H9 (cell line): ENCODE data around the gene NCBP2L. TPM values are rescaled to one million over a fixed set of nuclear protein-coding genes. Genes with fewer than 3 reads are reported as not detected.
A peak's percentile ranks its signal among the peaks of the same experiment; 100 is the strongest.

Experiments used
- DNase-seq: peaks from one replicate; pipeline ENCODE4 v3.0.0-alpha.2; 2017
- H2AFZ ChIP-seq: one replicate; pipeline ENCODE4 v1.6.1; 2013; ENCODE audit warnings: mild to moderate bottlenecking, low read length, control low read depth, moderate library complexity
- H2AK5ac ChIP-seq: 2 replicates; pipeline ENCODE4 v1.6.1; 2013; ENCODE audit warnings: low read length, control low read depth, mixed read lengths; ENCODE audit not compliant: insufficient read length
- H2BK120ac ChIP-seq: one replicate; pipeline ENCODE4 v1.6.1; 2013; ENCODE audit warnings: low read depth, mild to moderate bottlenecking, low read length, control low read depth, inconsistent platforms; ENCODE audit not compliant: poor library complexity, severe bottlenecking
- H2BK12ac ChIP-seq: 2 replicates; pipeline ENCODE4 v1.6.1; 2013; ENCODE audit warnings: low read length, control low read depth, mixed read lengths, low read depth; ENCODE audit not compliant: insufficient read length
- H2BK15ac ChIP-seq: 2 replicates; pipeline ENCODE4 v1.6.1; 2013; ENCODE audit warnings: low read depth, low read length, control low read depth
- H2BK20ac ChIP-seq: one replicate; pipeline ENCODE4 v1.6.1; 2013; ENCODE audit warnings: low read depth, mild to moderate bottlenecking, low read length, control low read depth, inconsistent platforms; ENCODE audit not compliant: poor library complexity, severe bottlenecking
- H2BK5ac ChIP-seq: 2 replicates; pipeline ENCODE4 v1.6.1; 2013; ENCODE audit warnings: low read length, control low read depth, mixed read lengths; ENCODE audit not compliant: insufficient read length
- H3K14ac ChIP-seq: 2 replicates; pipeline ENCODE4 v1.6.1; 2013; ENCODE audit warnings: low read length, control low read depth; ENCODE audit not compliant: insufficient read depth
- H3K18ac ChIP-seq: 2 replicates; pipeline ENCODE4 v1.6.1; 2013; ENCODE audit warnings: low read depth, mild to moderate bottlenecking, mixed read lengths, low read length, control low read depth; ENCODE audit not compliant: insufficient read length
- H3K23ac ChIP-seq: 2 replicates; pipeline ENCODE4 v1.6.1; 2013; ENCODE audit warnings: low read length, control low read depth, mixed read lengths, low read depth; ENCODE audit not compliant: insufficient read length
- H3K23me2 ChIP-seq: 2 replicates; pipeline ENCODE4 v1.6.1; 2013; ENCODE audit warnings: low read depth, mild to moderate bottlenecking, mixed read lengths, low read length, control low read depth; ENCODE audit not compliant: insufficient read length, poor library complexity, severe bottlenecking
- H3K27ac ChIP-seq: 2 replicates; pipeline ENCODE4 v1.5.1; 2013; ENCODE audit warnings: low read length, control low read depth, mixed read lengths, low read depth; ENCODE audit not compliant: insufficient read length
- H3K27me3 ChIP-seq: 2 replicates; pipeline ENCODE4 v1.6.1; 2013; ENCODE audit warnings: low read length, control low read depth, inconsistent platforms; ENCODE audit not compliant: insufficient read depth
- H3K4ac ChIP-seq: 2 replicates; pipeline ENCODE4 v1.6.1; 2013; ENCODE audit warnings: low read depth, mild to moderate bottlenecking, control low read depth, inconsistent platforms, low read length, moderate library complexity
- H3K4me1 ChIP-seq: 2 replicates; pipeline ENCODE4 v1.6.1; 2013; ENCODE audit warnings: low read length, control low read depth, inconsistent platforms; ENCODE audit not compliant: insufficient read depth
- H3K4me2 ChIP-seq: 2 replicates; pipeline ENCODE4 v1.6.1; 2013; ENCODE audit warnings: low read length, control low read depth, mixed read lengths; ENCODE audit not compliant: insufficient read length, insufficient read depth
- H3K56ac ChIP-seq: 2 replicates; pipeline ENCODE4 v1.6.1; 2013; ENCODE audit warnings: low read depth, mild to moderate bottlenecking, mixed read lengths, low read length, control low read depth; ENCODE audit not compliant: insufficient read length
- H3K79me1 ChIP-seq: 2 replicates; pipeline ENCODE4 v1.6.1; 2013; ENCODE audit warnings: low read depth, mild to moderate bottlenecking, moderate library complexity, low read length, control low read depth, inconsistent platforms; ENCODE audit not compliant: insufficient read depth, poor library complexity, severe bottlenecking
- H3K79me2 ChIP-seq: 2 replicates; pipeline ENCODE4 v1.6.1; 2013; ENCODE audit warnings: low read length, control low read depth, inconsistent platforms; ENCODE audit not compliant: insufficient read depth
- H3K9ac ChIP-seq: 2 replicates; pipeline ENCODE4 v1.6.1; 2013; ENCODE audit warnings: low read length, control low read depth, mixed read lengths; ENCODE audit not compliant: insufficient read length; ENCODE audit errors: extremely low read depth
- H3K9me3 ChIP-seq: one replicate; pipeline ENCODE4 v1.6.1; 2013; ENCODE audit warnings: low read depth, low read length, inconsistent platforms; ENCODE audit not compliant: control insufficient read depth
- H3T11ph ChIP-seq: one replicate; pipeline ENCODE4 v1.6.1; 2013; ENCODE audit warnings: mild to moderate bottlenecking, low read length, control low read depth, inconsistent platforms
- H4K20me1 ChIP-seq: one replicate; pipeline ENCODE4 v1.6.1; 2013; ENCODE audit not compliant: control insufficient read depth, insufficient read length, insufficient read depth
- H4K5ac ChIP-seq: 2 replicates; pipeline ENCODE4 v1.6.1; 2013; ENCODE audit warnings: low read depth, mild to moderate bottlenecking, mixed read lengths, low read length, control low read depth; ENCODE audit not compliant: insufficient read length
- H4K8ac ChIP-seq: replicated peaks from 2 replicates; pipeline ENCODE4 v1.6.1; 2013; ENCODE audit warnings: low read length, control low read depth, mixed read lengths, low read depth; ENCODE audit not compliant: insufficient read length
- H4K91ac ChIP-seq: 2 replicates; pipeline ENCODE4 v1.6.1; 2013; ENCODE audit warnings: low read depth, mild to moderate bottlenecking, moderate library complexity, mixed read lengths, low read length, control low read depth; ENCODE audit not compliant: insufficient read length
- H3K27ac Mint-ChIP-seq, 3 experiments: 2 replicates in 2 of 3; 3 replicates in 1 of 3; pipeline ENCODE4 v1.8.0; 2020 to 2021; ENCODE audit warnings: mixed read lengths in 3 of 3, mild to moderate bottlenecking in 1 of 3, moderate library complexity in 1 of 3
- H3K27me3 Mint-ChIP-seq: 2 replicates; pipeline ENCODE4 v1.8.0; 2021; ENCODE audit warnings: low read depth, mild to moderate bottlenecking, moderate library complexity, mixed read lengths
- H3K36me3 Mint-ChIP-seq, 3 experiments: 2 replicates in 2 of 3; 3 replicates in 1 of 3; pipeline ENCODE4 v1.8.0; 2020 to 2021; ENCODE audit warnings: low read depth in 3 of 3, mixed read lengths in 3 of 3; ENCODE audit not compliant: insufficient read depth in 1 of 3
- H3K4me1 Mint-ChIP-seq, 2 experiments: 2 replicates each; pipeline ENCODE4 v1.8.0; 2020; ENCODE audit warnings: mixed read lengths in 2 of 2
- H3K4me3 Mint-ChIP-seq, 2 experiments: 2 replicates in 1 of 2; 3 replicates in 1 of 2; pipeline ENCODE4 v1.8.0; 2020 to 2021; ENCODE audit warnings: mild to moderate bottlenecking in 2 of 2, mixed read lengths in 2 of 2, moderate library complexity in 1 of 2
- H3K9me3 Mint-ChIP-seq, 2 experiments: 2 replicates in 1 of 2; 3 replicates in 1 of 2; pipeline ENCODE4 v1.8.0; 2020; ENCODE audit warnings: mild to moderate bottlenecking in 2 of 2, mixed read lengths in 2 of 2, moderate library complexity in 1 of 2
- WGBS: extraction: QIAGEN DNeasy Blood & Tissue Kit; methylation state at CpG from one replicate; pipeline ENCODE4 v1.1.7; 2013; ENCODE audit warnings: missing lambda C conversion rate, low lambda C conversion rate, mixed read lengths; ENCODE audit not compliant: insufficient read length; ENCODE audit errors: extremely low coverage; 5-methylcytosine and 5-hydroxymethylcytosine counted together
- total RNA-seq: library from RNA; stranded (reverse); gene quantifications from 2 replicates; pipeline ENCODE4 v1.2.1, GENCODE V29; 2021
- TF ChIP-seq, protein P1 (sequence below): fragments of 200-600 bp; sonication (generic); conservative IDR thresholded peaks from 3 replicates; pipeline ENCODE4 v1.8.0; 2021; ENCODE audit warnings: antibody characterized with exemption, mild to moderate bottlenecking

The NCBP2L gene
- total RNA-seq, 1 experiment from 2014 or later: not detected

DNA sequence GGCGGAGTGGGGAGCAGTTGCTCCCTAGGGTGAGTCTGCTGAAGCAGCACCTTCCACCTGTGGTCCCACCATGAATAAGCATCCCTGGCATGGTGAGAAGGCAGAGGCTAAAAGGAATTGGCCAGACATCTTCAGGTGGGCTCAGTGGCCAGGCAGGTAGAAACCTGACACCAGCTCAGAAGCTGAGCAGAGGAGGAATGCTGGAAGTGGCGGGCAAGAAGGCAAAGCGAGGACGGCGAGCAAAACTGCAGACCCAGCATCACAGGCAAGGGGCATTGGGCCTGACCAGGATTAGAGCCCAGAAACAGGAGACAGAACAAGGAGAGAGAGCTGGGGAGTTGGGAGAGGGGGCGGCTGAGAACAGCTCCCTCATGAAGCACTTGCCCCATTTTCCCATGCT lies 27.3 kb upstream of the NCBP2L start:
- no peak overlapping the region for H3K23ac ChIP-seq
- H3T11ph ChIP-seq: no peak overlapping the region
- no peaks in the 10 kb centered on the region for H3K79me1 ChIP-seq
- Mint-ChIP-seq H3K36me3 (peaks cover 0 to 2% (median 0%) of the 10 kb centered on the region in 3 experiments; a peak in 2 of 7 replicates), H3K4me3 (no peak overlapping the region; a peak in 1 of 5 replicates), H3K27me3 (peaks cover 3% of the 10 kb centered on the region), H3K27ac (peak overlapping the region in 1 of 3 experiments; percentile 26; a peak in 3 of 7 replicates), H3K9me3 (peaks cover 0 to 48% of the 10 kb centered on the region in 2 experiments; a peak in 2 of 5 replicates), H3K4me1 (peaks cover 17 to 24% of the 10 kb centered on the region in 2 experiments)
- H3K18ac ChIP-seq: no peak overlapping the region
- no peak overlapping the region for H2BK120ac ChIP-seq
- H3K9ac ChIP-seq: no peak overlapping the region
- no peaks in the 10 kb centered on the region for H3K27me3 ChIP-seq
- no peak overlapping the region for H2BK20ac ChIP-seq
- H4K20me1 ChIP-seq: no peaks in the 10 kb centered on the region
- peak; percentile 73 for DNase-seq
- peaks cover 6% of the 10 kb centered on the region; the same call in 1 of the 2 replicates for H3K4me1 ChIP-seq
- TF ChIP-seq, protein P1, sequence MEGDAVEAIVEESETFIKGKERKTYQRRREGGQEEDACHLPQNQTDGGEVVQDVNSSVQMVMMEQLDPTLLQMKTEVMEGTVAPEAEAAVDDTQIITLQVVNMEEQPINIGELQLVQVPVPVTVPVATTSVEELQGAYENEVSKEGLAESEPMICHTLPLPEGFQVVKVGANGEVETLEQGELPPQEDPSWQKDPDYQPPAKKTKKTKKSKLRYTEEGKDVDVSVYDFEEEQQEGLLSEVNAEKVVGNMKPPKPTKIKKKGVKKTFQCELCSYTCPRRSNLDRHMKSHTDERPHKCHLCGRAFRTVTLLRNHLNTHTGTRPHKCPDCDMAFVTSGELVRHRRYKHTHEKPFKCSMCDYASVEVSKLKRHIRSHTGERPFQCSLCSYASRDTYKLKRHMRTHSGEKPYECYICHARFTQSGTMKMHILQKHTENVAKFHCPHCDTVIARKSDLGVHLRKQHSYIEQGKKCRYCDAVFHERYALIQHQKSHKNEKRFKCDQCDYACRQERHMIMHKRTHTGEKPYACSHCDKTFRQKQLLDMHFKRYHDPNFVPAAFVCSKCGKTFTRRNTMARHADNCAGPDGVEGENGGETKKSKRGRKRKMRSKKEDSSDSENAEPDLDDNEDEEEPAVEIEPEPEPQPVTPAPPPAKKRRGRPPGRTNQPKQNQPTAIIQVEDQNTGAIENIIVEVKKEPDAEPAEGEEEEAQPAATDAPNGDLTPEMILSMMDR: no peak
- H2BK12ac ChIP-seq: no peak overlapping the region
- no peak overlapping the region for H3K4me2 ChIP-seq
- H2AFZ ChIP-seq: no peak overlapping the region
- no peak overlapping the region for H3K27ac ChIP-seq
- no peak overlapping the region for H4K5ac ChIP-seq
- no peak overlapping the region for H2AK5ac ChIP-seq
- no peak overlapping the region for H4K8ac ChIP-seq
- H4K91ac ChIP-seq: no peak overlapping the region
- no peaks in the 10 kb centered on the region for H3K23me2 ChIP-seq
- no peaks in the 10 kb centered on the region for H3K9me3 ChIP-seq
- H3K14ac ChIP-seq: no peak overlapping the region
- H3K4ac ChIP-seq: no peak overlapping the region
- WGBS: no CpG with 5 or more reads among the region's 6 CpGs
- H3K79me2 ChIP-seq: no peaks in the 10 kb centered on the region
- H3K56ac ChIP-seq: no peak overlapping the region
- H2BK5ac ChIP-seq: no peak overlapping the region
- no peak overlapping the region for H2BK15ac ChIP-seq
